BLaER1 treated with 17β-estradiol and CSF1 and Interleukin-3, amounts not matched to agents 10 nM and 100 nM (cell line): ENCODE measurements around the gene CUL1.

Source experiments
- H3K27ac ChIP-seq, 11 experiments: shearing (Covaris generic); formaldehyde crosslinking; 2 replicates each; pipeline ENCODE4 v1.8.1; 2022
- H3K27me3 ChIP-seq, 11 experiments: shearing (Covaris generic); formaldehyde crosslinking; 2 replicates each; pipeline ENCODE4 v1.8.1; 2022
- H3K36me3 ChIP-seq, 11 experiments: shearing (Covaris generic); formaldehyde crosslinking; 2 replicates each; pipeline ENCODE4 v1.8.1; 2022
- H3K4me1 ChIP-seq, 10 experiments: shearing (Covaris generic); formaldehyde crosslinking; 2 replicates each; pipeline ENCODE4 v1.8.1; 2022
- H3K4me2 ChIP-seq, 11 experiments: shearing (Covaris generic); formaldehyde crosslinking; 2 replicates each; pipeline ENCODE4 v1.8.1; 2022
- H3K4me3 ChIP-seq, 10 experiments: shearing (Covaris generic); formaldehyde crosslinking; 2 replicates each; pipeline ENCODE4 v1.8.1; 2022
- H3K9ac ChIP-seq, 11 experiments: shearing (Covaris generic); formaldehyde crosslinking; 2 replicates each; pipeline ENCODE4 v1.8.1; 2022
- H3K9me3 ChIP-seq, 11 experiments: shearing (Covaris generic); formaldehyde crosslinking; replicated peaks in 1 of 11; 2 replicates each; pipeline ENCODE4 v1.8.1; 2022
- H4K20me1 ChIP-seq, 11 experiments: shearing (Covaris generic); formaldehyde crosslinking; 2 replicates each; pipeline ENCODE4 v1.8.1; 2022
- Cebpa-rat ChIP-seq, 11 experiments: shearing (Covaris generic); IDR thresholded peaks; 2 replicates each; pipeline ENCODE4 v1.8.1; 2022

Gene CUL1

DNA sequence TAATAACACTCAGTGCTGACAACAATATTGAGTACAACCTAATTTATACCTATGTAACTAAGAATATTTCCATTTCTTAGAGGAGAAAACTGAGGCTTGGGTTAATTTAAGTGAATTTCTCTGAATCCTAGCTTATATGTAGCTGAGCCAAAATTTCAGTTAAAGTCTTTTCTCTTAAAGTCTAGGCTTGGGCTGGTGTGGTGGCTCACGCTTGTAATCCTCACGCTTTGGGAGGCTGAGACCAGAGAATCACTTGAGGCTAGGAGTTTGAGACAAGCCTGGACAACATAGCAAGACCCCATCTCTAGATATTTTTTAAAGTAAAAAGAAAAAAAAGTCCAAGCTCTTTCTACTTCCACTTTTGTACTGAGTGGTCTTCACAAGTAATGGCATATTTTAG, 92.1 kb downstream of the CUL1 start:
- H3K9me3 ChIP-seq, result peaks cover 0 to 4% (median 0%) of the 10 kb centered on the region in 11 experiments; a peak in 2 of 22 replicates
- H3K4me3 ChIP-seq, result no peak overlapping the region
- no peak for TF ChIP-seq Cebpa-rat (IDR thresholded peaks at IDR 0.05)
- H3K9ac ChIP-seq, result no peak overlapping the region
- H4K20me1 ChIP-seq, result peaks cover 0 to 16% (median 7%) of the 10 kb centered on the region in 11 experiments; a peak in 8 of 22 replicates
- H3K27me3 ChIP-seq, result no peaks in the 10 kb centered on the region
- no peaks in the 10 kb centered on the region for H3K4me1 ChIP-seq
- H3K4me2 ChIP-seq, result no peak overlapping the region
- peaks cover 96 to 100% (median 99%) of the 10 kb centered on the region in 11 experiments for H3K36me3 ChIP-seq
- no peak overlapping the region for H3K27ac ChIP-seq

DNA sequence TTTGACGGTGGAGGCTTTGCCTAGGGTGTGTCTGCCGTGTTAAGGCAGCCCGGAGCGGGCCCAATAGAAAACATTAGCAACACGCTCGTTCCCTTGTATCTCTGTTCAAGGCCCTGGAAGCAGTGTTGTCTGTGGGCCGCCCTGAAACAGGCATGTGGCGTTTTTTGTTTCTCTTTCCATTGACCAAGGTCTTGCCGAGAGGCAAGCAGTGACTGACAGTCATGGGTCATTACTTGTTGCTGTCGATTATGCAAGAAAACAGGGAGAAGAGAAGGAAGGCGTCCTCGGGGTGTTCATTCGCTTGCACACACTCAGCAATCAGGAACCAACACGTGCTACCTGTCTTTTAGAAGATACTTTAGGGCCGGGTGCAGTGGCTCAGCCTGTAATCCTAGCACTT, 92.8 kb downstream of the CUL1 start:
- Histone ChIP-seq H3K4me1 (no peaks in the 10 kb centered on the region), H3K4me3 (no peak overlapping the region), H3K27ac (no peak overlapping the region), H3K27me3 (no peaks in the 10 kb centered on the region), H3K4me2 (no peak overlapping the region), H4K20me1 (peaks cover 0 to 18% (median 9%) of the 10 kb centered on the region in 11 experiments; a peak in 13 of 22 replicates), H3K9me3 (peaks cover 0 to 4% (median 0%) of the 10 kb centered on the region in 11 experiments; a peak in 2 of 22 replicates), H3K36me3 (peaks cover 96 to 100% (median 99%) of the 10 kb centered on the region in 11 experiments), H3K9ac (no peak overlapping the region)
- TF ChIP-seq Cebpa-rat (IDR thresholded peaks at IDR 0.05), result no peak

DNA sequence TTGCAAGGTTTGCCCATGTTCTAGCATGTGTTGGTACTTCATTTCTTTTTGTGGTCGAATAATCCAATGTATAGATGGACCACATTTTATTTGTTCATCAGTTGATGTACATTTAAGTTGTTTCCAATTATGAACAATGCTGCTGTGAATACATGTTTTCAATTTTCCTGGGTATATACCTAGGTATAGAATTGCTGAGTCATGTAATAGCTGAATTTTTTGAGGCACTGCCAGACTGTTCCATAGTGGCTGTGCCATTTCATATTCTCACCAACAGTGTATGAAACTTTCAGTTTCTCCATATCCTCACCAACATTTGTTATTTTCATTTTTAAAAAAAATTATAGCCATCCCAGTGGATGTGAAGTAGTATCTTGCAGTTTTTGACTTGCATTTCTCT, 94.9 kb downstream of the CUL1 start:
- peak overlapping the region in 2 of 11 experiments; percentile 16 to 52; a peak in 1 of 22 replicates for H3K27ac ChIP-seq
- H3K4me3 ChIP-seq, result no peak overlapping the region
- no peak for TF ChIP-seq Cebpa-rat (IDR thresholded peaks at IDR 0.05)
- H4K20me1 ChIP-seq, result peaks cover 0 to 15% (median 9%) of the 10 kb centered on the region in 11 experiments; a peak in 13 of 22 replicates
- H3K4me2 ChIP-seq, result no peak overlapping the region
- H3K9me3 ChIP-seq, result peaks cover 0 to 4% (median 0%) of the 10 kb centered on the region in 11 experiments; a peak in 2 of 22 replicates
- H3K27me3 ChIP-seq, result no peaks in the 10 kb centered on the region
- H3K36me3 ChIP-seq, result peaks cover 96 to 100% (median 99%) of the 10 kb centered on the region in 11 experiments
- no peaks in the 10 kb centered on the region for H3K4me1 ChIP-seq
- no peak overlapping the region for H3K9ac ChIP-seq

DNA sequence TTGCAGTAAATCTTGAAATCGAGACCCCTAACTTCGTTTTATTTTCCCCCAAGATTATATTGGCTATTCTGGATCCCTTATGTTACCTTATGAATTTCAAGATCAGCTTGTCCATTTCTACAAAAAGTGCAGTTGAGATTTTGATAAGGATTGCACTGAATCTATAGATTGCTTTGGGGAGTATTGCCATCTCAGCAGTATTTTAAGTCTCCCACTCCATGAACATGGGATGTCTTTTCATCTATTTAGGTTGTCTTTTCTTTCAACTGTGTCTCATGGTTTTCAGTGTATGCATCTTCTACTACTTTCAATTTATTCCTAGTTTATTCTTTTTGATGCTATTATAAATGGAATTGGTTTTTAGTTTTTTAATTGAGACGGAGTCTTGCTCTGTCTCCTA, 95.8 kb downstream of the CUL1 start:
- TF ChIP-seq Cebpa-rat (IDR thresholded peaks at IDR 0.05), result no peak
- H3K36me3 ChIP-seq, result peaks cover 96 to 100% (median 99%) of the 10 kb centered on the region in 11 experiments

DNA sequence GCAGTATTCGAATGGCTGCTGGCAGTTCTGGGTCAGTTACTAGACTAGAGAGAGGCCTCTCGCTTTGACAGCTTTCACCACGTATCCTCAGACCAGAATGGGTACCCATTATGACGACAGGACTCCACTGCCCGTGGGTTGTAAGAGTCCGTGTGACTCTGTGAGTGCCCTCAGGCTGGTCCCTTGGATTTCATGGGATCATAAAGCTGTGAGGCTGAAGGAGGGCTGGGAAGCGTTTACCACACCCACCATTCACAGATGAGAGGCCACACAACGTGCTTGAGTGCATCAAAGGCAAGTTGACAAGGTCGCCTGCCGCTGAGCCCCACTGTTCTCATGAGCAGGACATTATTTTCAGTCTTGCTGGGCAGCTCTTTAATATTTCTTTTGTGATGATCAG, 98.1 kb downstream of the CUL1 start:
- no peak overlapping the region for H3K9ac ChIP-seq
- no peak overlapping the region for H3K27ac ChIP-seq

More for the DNA sequence above, 95.8 kb downstream of the CUL1 start:
- Histone ChIP-seq H3K27ac (peak overlapping the region in 1 of 11 experiments; percentile 52; a peak in 1 of 22 replicates), H3K4me2 (no peak overlapping the region), H4K20me1 (peaks cover 0 to 19% (median 8%) of the 10 kb centered on the region in 11 experiments; a peak in 14 of 22 replicates), H3K9me3 (peaks cover 0 to 4% (median 0%) of the 10 kb centered on the region in 11 experiments; a peak in 2 of 22 replicates), H3K27me3 (no peaks in the 10 kb centered on the region), H3K9ac (no peak overlapping the region), H3K4me3 (no peak overlapping the region), H3K4me1 (no peaks in the 10 kb centered on the region)

DNA sequence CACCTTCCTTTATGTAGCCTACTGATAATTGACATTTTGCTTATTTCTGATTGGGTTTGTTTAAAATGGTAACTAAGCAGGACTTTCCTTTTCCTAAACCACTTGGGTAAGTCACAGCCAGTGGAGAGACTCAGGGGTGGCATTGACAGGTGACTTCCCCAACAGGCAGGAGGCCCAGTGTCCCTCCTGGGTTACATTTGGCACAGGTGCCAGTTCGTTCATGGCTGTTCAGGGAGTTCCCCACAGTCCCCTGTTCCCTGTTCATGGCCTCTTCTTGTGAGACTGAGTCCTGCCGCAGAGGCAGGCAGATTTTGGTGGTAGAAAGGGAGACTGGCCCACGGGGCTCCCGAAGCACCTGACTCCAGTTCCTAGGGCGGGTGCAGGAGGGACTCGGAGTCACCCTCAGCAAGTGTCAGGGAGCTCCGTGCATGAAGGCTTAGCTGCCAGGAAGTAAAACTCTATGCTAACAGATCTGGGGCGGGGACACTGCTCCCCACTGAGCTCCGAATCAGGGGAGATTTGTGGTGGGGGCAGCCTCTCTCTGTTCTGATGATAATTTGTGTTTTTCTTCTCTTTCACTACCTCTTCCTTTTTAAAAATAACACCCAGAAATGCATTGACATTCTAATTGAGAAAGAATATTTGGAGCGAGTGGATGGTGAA, 101.3 kb downstream of the CUL1 start:
- Histone ChIP-seq H3K9ac (no peak overlapping the region), H3K27ac (no peak overlapping the region), H3K36me3 (peaks cover 83 to 100% (median 94%) of the 10 kb centered on the region in 11 experiments), H3K9me3 (no peaks in the 10 kb centered on the region), H4K20me1 (peaks cover 0 to 54% (median 22%) of the 10 kb centered on the region in 11 experiments; a peak in 16 of 22 replicates), H3K4me2 (no peak overlapping the region), H3K27me3 (no peaks in the 10 kb centered on the region), H3K4me3 (no peak overlapping the region), H3K4me1 (no peaks in the 10 kb centered on the region)
- TF ChIP-seq Cebpa-rat (IDR thresholded peaks at IDR 0.05), result no peak

More for the DNA sequence above, 98.1 kb downstream of the CUL1 start:
- peaks cover 0 to 4% (median 0%) of the 10 kb centered on the region in 11 experiments; a peak in 2 of 22 replicates for H3K9me3 ChIP-seq
- peaks cover 96 to 100% (median 99%) of the 10 kb centered on the region in 11 experiments for H3K36me3 ChIP-seq
- H3K4me3 ChIP-seq, result no peak overlapping the region
- no peak for TF ChIP-seq Cebpa-rat (IDR thresholded peaks at IDR 0.05)
- H3K27me3 ChIP-seq, result no peaks in the 10 kb centered on the region
- peaks cover 0 to 35% (median 15%) of the 10 kb centered on the region in 11 experiments; a peak in 16 of 22 replicates for H4K20me1 ChIP-seq
- H3K4me2 ChIP-seq, result no peak overlapping the region
- H3K4me1 ChIP-seq, result no peaks in the 10 kb centered on the region

DNA sequence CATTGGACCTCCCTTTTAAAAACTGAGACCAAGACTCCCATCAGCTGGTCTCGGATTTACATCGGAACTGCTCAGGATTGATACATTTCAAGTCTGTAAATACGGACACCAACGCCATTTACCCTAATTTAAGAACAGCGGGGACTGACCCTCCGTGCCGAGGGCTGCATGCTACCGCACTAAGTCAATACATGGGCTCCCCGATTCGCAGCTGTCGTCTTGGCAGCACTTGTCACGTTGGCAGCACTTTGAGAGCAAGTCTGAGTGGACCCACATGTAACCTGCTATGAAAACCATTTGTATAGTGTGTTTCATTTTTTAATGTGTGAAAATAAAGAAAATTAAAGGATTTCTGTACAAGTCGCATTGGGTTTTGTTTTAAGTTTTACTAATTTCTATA, 102.0 kb downstream of the CUL1 start:
- Histone ChIP-seq H4K20me1 (peaks cover 0 to 54% (median 22%) of the 10 kb centered on the region in 11 experiments; a peak in 16 of 22 replicates), H3K9ac (no peak overlapping the region), H3K36me3 (peaks cover 85 to 100% (median 93%) of the 10 kb centered on the region in 11 experiments), H3K27ac (no peak overlapping the region), H3K4me1 (no peaks in the 10 kb centered on the region), H3K4me3 (no peak overlapping the region), H3K4me2 (no peak overlapping the region), H3K27me3 (no peaks in the 10 kb centered on the region), H3K9me3 (no peaks in the 10 kb centered on the region)
- TF ChIP-seq Cebpa-rat (IDR thresholded peaks at IDR 0.05), result no peak

DNA sequence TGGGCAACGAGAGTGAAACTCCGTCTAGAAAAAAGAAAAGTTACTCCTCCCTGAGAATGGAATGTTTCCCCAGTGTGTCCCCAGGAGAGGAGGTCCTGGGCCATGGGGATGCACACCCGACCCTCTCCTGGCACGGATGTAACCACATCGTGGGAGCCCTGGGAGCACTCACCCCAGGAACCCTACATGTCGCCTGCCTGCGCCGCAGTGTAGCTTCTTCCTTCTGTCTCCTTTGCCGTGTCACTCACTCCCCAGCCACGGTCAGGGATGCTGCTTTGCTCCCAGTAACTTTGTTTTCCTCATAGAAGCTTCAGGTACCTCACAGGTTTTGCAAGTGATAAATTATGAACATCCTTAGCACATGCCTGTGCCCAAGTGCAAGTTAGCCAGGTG, 103.4 kb downstream of the CUL1 start:
- Histone ChIP-seq H3K4me3 (no peak overlapping the region), H3K9me3 (no peaks in the 10 kb centered on the region), H3K9ac (no peak overlapping the region), H3K27me3 (no peaks in the 10 kb centered on the region), H3K4me2 (no peak overlapping the region), H4K20me1 (peaks cover 0 to 49% (median 16%) of the 10 kb centered on the region in 11 experiments; a peak in 17 of 22 replicates), H3K36me3 (peaks cover 83 to 100% (median 92%) of the 10 kb centered on the region in 11 experiments), H3K4me1 (no peaks in the 10 kb centered on the region), H3K27ac (no peak overlapping the region)
- TF ChIP-seq Cebpa-rat (IDR thresholded peaks at IDR 0.05), result no peak

DNA sequence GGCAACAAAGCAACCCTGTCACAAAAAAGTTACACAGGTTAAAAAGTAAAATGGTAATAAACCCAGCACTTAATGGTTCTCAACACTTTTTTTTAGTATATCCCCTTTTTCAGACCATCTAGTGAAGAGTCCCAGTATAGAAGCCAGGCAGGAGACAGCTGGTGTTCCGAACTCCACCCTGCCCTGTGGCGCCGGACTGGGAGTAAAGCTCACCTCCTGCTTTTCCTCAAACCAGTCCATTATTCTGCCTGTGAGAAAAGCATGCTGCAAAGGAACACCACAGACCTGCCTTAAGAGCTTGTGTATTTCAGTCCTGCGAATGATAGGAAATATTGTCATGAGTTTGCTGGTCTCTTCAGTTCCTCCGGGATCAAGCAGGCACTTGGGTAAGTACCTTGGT, 104.4 kb downstream of the CUL1 start:
- no peaks in the 10 kb centered on the region for H3K4me1 ChIP-seq
- H3K4me3 ChIP-seq, result no peak overlapping the region
- no peaks in the 10 kb centered on the region for H3K9me3 ChIP-seq
- no peak overlapping the region for H3K27ac ChIP-seq
- no peaks in the 10 kb centered on the region for H3K27me3 ChIP-seq
- peaks cover 83 to 100% (median 92%) of the 10 kb centered on the region in 11 experiments for H3K36me3 ChIP-seq
- peaks cover 0 to 59% (median 20%) of the 10 kb centered on the region in 11 experiments; a peak in 16 of 22 replicates for H4K20me1 ChIP-seq
- no peak overlapping the region for H3K4me2 ChIP-seq
- no peak for TF ChIP-seq Cebpa-rat (IDR thresholded peaks at IDR 0.05)
- no peak overlapping the region for H3K9ac ChIP-seq
